Mesendoderm (in vitro differentiated cells): ENCODE data around the gene KRTAP4-1.
"Not testable (repeated sequence)": the region's sequence is repeated elsewhere in the genome, so short reads cannot be mapped to it uniquely, and the experiment has no call there.

Experiments used
- DNase-seq: peaks from one replicate; pipeline ENCODE4 v3.0.0; 2013
- H2AK5ac ChIP-seq: 2 replicates; pipeline ENCODE4 v1.6.1; 2013; ENCODE audit warnings: low read length, inconsistent platforms
- H2BK120ac ChIP-seq: 2 replicates; pipeline ENCODE4 v1.6.1; 2013; ENCODE audit warnings: low read depth, mild to moderate bottlenecking, low read length, moderate library complexity, mixed read lengths
- H2BK15ac ChIP-seq: replicated peaks from 2 replicates; pipeline ENCODE4 v1.6.1; 2013; ENCODE audit warnings: low read depth, mild to moderate bottlenecking, moderate library complexity
- H2BK5ac ChIP-seq: 2 replicates; pipeline ENCODE4 v1.6.1; 2013; ENCODE audit warnings: low read length, inconsistent platforms
- H3K18ac ChIP-seq: 2 replicates; pipeline ENCODE4 v1.6.1; 2013; ENCODE audit warnings: mild to moderate bottlenecking, low read length, mixed read lengths
- H3K23ac ChIP-seq: one replicate; pipeline ENCODE4 v1.6.1; 2013; ENCODE audit warnings: low read length
- H3K27ac ChIP-seq: 2 replicates; pipeline ENCODE4 v1.5.1; 2013; ENCODE audit warnings: low read depth, mild to moderate bottlenecking, inconsistent platforms, low read length, moderate library complexity
- H3K27me3 ChIP-seq: 2 replicates; pipeline ENCODE4 v1.6.1; 2013; ENCODE audit warnings: low read length, control low read depth, mild to moderate bottlenecking, inconsistent platforms; ENCODE audit not compliant: insufficient read depth, poor library complexity
- H3K36me3 ChIP-seq: 2 replicates; pipeline ENCODE4 v1.6.1; 2013; ENCODE audit warnings: low read length, inconsistent platforms; ENCODE audit not compliant: control insufficient read depth, insufficient read depth
- H3K4ac ChIP-seq: one replicate; pipeline ENCODE4 v1.6.1; 2013; ENCODE audit warnings: low read depth, mild to moderate bottlenecking, low read length, moderate library complexity
- H3K4me1 ChIP-seq: 2 replicates; pipeline ENCODE4 v1.6.1; 2013; ENCODE audit warnings: low read depth, low read length, inconsistent platforms; ENCODE audit not compliant: control insufficient read depth
- H3K4me2 ChIP-seq: 2 replicates; pipeline ENCODE4 v1.6.1; 2013; ENCODE audit warnings: low read length
- H3K4me3 ChIP-seq: 2 replicates; pipeline ENCODE4 v1.5.1; 2013; ENCODE audit warnings: mild to moderate bottlenecking, low read length
- H3K56ac ChIP-seq: one replicate; pipeline ENCODE4 v1.6.1; 2013; ENCODE audit warnings: low read length
- H3K79me1 ChIP-seq: 2 replicates; pipeline ENCODE4 v1.6.1; 2013; ENCODE audit warnings: low read length, inconsistent platforms
- H3K79me2 ChIP-seq: 2 replicates; pipeline ENCODE4 v1.6.1; 2013; ENCODE audit warnings: mild to moderate bottlenecking, low read length; ENCODE audit not compliant: control insufficient read depth, insufficient read depth
- H3K9ac ChIP-seq: 2 replicates; pipeline ENCODE4 v1.6.1; 2013; ENCODE audit warnings: low read length, inconsistent platforms
- H4K5ac ChIP-seq: one replicate; pipeline ENCODE4 v1.6.1; 2013; ENCODE audit warnings: low read length
- H4K8ac ChIP-seq: one replicate; pipeline ENCODE4 v1.6.1; 2013; ENCODE audit warnings: low read depth, mild to moderate bottlenecking, control low read depth, low read length, moderate library complexity
- WGBS: extraction: QIAGEN DNeasy Blood & Tissue Kit; methylation state at CpG from one replicate; pipeline ENCODE4 v1.1.7; 2013; ENCODE audit warnings: low lambda C conversion rate, missing lambda C conversion rate; ENCODE audit not compliant: insufficient coverage; ENCODE audit errors: extremely low coverage; 5-methylcytosine and 5-hydroxymethylcytosine counted together

KRTAP4-1 gene

GRCh38 chr17:41151525-41151924 lies 33.2 kb downstream of the KRTAP4-1 start:
- H3K4me1 ChIP-seq = no peaks in the 10 kb centered on the region
- no peak overlapping the region for H2BK15ac ChIP-seq
- no peak overlapping the region for H3K18ac ChIP-seq
- H3K56ac ChIP-seq = no peak overlapping the region
- no peak overlapping the region for H2BK120ac ChIP-seq
- no peak overlapping the region for H3K4me2 ChIP-seq
- no peaks in the 10 kb centered on the region for H3K36me3 ChIP-seq
- DNase-seq = no peak
- no peak overlapping the region for H3K27ac ChIP-seq
- no peaks in the 10 kb centered on the region for H3K79me1 ChIP-seq
- H3K4ac ChIP-seq = no peak overlapping the region
- no peak overlapping the region for H3K23ac ChIP-seq
- H4K8ac ChIP-seq = no peak overlapping the region
- no peak overlapping the region for H4K5ac ChIP-seq
- WGBS = no CpG with 5 or more reads among the region's 2 CpGs
- no peak overlapping the region for H2AK5ac ChIP-seq
- H2BK5ac ChIP-seq = no peak overlapping the region
- no peak overlapping the region for H3K9ac ChIP-seq
- no peaks in the 10 kb centered on the region for H3K27me3 ChIP-seq
- H3K79me2 ChIP-seq = no peaks in the 10 kb centered on the region
- H3K4me3 ChIP-seq = no peak overlapping the region

- Histone ChIP-seq H3K56ac (no peak overlapping the region), H3K4ac (no peak overlapping the region), H3K79me2 (no peaks in the 10 kb centered on the region), H3K23ac (no peak overlapping the region), H2BK120ac (no peak overlapping the region), H3K18ac (no peak overlapping the region), H3K4me1 (no peaks in the 10 kb centered on the region), H3K9ac (no peak overlapping the region), H2AK5ac (no peak overlapping the region), H4K5ac (no peak overlapping the region), H2BK15ac (no peak overlapping the region), H3K79me1 (no peaks in the 10 kb centered on the region), H3K36me3 (no peaks in the 10 kb centered on the region), H3K4me3 (no peak overlapping the region), H3K27ac (no peak overlapping the region), H3K4me2 (no peak overlapping the region), H3K27me3 (no peaks in the 10 kb centered on the region), H4K8ac (no peak overlapping the region), H2BK5ac (no peak overlapping the region)
- no peak for DNase-seq
- WGBS = no CpG with 5 or more reads among the region's 4 CpGs
Observed at GRCh38 chr17:41150026-41150425, 34.7 kb downstream of the KRTAP4-1 start.

- Histone ChIP-seq H2AK5ac (no peak within 1 kb of the TSS), H3K79me1 (no peaks in the 10 kb centered on the region), H3K56ac (no peak within 1 kb of the TSS), H2BK120ac (no peak within 1 kb of the TSS), H3K4ac (no peak within 1 kb of the TSS), H3K36me3 (no peaks in the 10 kb centered on the region), H3K27me3 (no peaks in the 10 kb centered on the region), H4K8ac (no peak within 1 kb of the TSS), H3K79me2 (no peaks in the 10 kb centered on the region), H3K4me2 (no peak within 1 kb of the TSS), H4K5ac (no peak within 1 kb of the TSS), H3K27ac (no peak within 1 kb of the TSS), H2BK15ac (no peak within 1 kb of the TSS), H2BK5ac (no peak within 1 kb of the TSS), H3K4me3 (no peak within 1 kb of the TSS), H3K4me1 (no peaks in the 10 kb centered on the region), H3K23ac (no peak within 1 kb of the TSS), H3K9ac (no peak within 1 kb of the TSS), H3K18ac (no peak within 1 kb of the TSS)
- no peak for DNase-seq
- WGBS = no CpG with 5 or more reads among the region's 2 CpGs
Observed at GRCh38 chr17:41149652-41149985, 35.1 kb downstream of the KRTAP4-1 start, which contains the start of gene KRTAP4-5. TSS of gene KRTAP4-5 (minus strand) at chr17:41149825. CDS start at chr17:41149767, 58 bp downstream.

GRCh38 chr17:41148971-41149651 lies 35.6 kb downstream of the KRTAP4-1 start:
- H3K27ac ChIP-seq, H3K4me3 ChIP-seq, H3K36me3 ChIP-seq, H3K56ac ChIP-seq, H3K4ac ChIP-seq, H4K8ac ChIP-seq, H2BK15ac ChIP-seq, H3K4me2 ChIP-seq, H3K79me1 ChIP-seq, H3K23ac ChIP-seq, H3K9ac ChIP-seq, H3K18ac ChIP-seq, H3K27me3 ChIP-seq, H4K5ac ChIP-seq, H2AK5ac ChIP-seq, H2BK5ac ChIP-seq, H2BK120ac ChIP-seq, H3K4me1 ChIP-seq, DNase-seq, H3K79me2 ChIP-seq: not testable (repeated sequence)
- WGBS = no CpG with 5 or more reads among the region's 10 CpGs

- no peak overlapping the region for H4K8ac ChIP-seq
- no CpG with 5 or more reads among the region's 2 CpGs for WGBS
- no peak overlapping the region for H3K9ac ChIP-seq
- no peak overlapping the region for H2BK5ac ChIP-seq
- no peaks in the 10 kb centered on the region for H3K79me1 ChIP-seq
- no peak for DNase-seq
- no peaks in the 10 kb centered on the region for H3K36me3 ChIP-seq
- H3K27me3 ChIP-seq = no peaks in the 10 kb centered on the region
- H4K5ac ChIP-seq = no peak overlapping the region
- no peak overlapping the region for H2BK15ac ChIP-seq
- no peaks in the 10 kb centered on the region for H3K4me1 ChIP-seq
- H3K23ac ChIP-seq = no peak overlapping the region
- no peak overlapping the region for H3K56ac ChIP-seq
- H3K79me2 ChIP-seq = no peaks in the 10 kb centered on the region
- H3K27ac ChIP-seq = no peak overlapping the region
- no peak overlapping the region for H2BK120ac ChIP-seq
- no peak overlapping the region for H3K4ac ChIP-seq
- no peak overlapping the region for H3K4me2 ChIP-seq
- no peak overlapping the region for H3K18ac ChIP-seq
- no peak overlapping the region for H3K4me3 ChIP-seq
- H2AK5ac ChIP-seq = no peak overlapping the region
Observed at GRCh38 chr17:41147531-41148204, 37.0 kb downstream of the KRTAP4-1 start.
